SK-N-SH treated with all-trans-retinoic acid at 6 μM for 48 hours (cell line): ENCODE results near the gene TRAPPC10.

Experiments used
- ATAC-seq: fragments of 200-7000 bp; cut with Tn5 transposase; 3 replicates; pipeline ENCODE4 v1.9.1; 2020; ENCODE audit warnings: mild to moderate bottlenecking, moderate library complexity
- ARNTL ChIP-seq: fragments of 450-650 bp; formaldehyde crosslinking; IDR thresholded peaks from 2 replicates; pipeline ENCODE4 v1.5.0; 2020; ENCODE audit warnings: low read depth, mild to moderate bottlenecking, moderate library complexity, borderline replicate concordance
- BACH2 ChIP-seq: fragments of 250-450 bp; sonication (Bioruptor Pico); IDR thresholded peaks from 2 replicates; pipeline ENCODE4 v1.9.0; 2021; ENCODE audit warnings: mild to moderate bottlenecking, borderline replicate concordance
- CSDC2 ChIP-seq: fragments of 250-450 bp; sonication (Bioruptor Pico); IDR thresholded peaks from 2 replicates; pipeline ENCODE4 v1.5.0; 2020; ENCODE audit warnings: mild to moderate bottlenecking, moderate library complexity
- ESRRG ChIP-seq: fragments of 250-450 bp; sonication (Bioruptor Pico); IDR thresholded peaks from 2 replicates; pipeline ENCODE4 v1.6.1; 2021; ENCODE audit warnings: mild to moderate bottlenecking
- GLIS3 ChIP-seq: fragments of 250-450 bp; sonication (Bioruptor Pico); IDR thresholded peaks from 2 replicates; pipeline ENCODE4 v1.5.0; 2020; ENCODE audit warnings: mild to moderate bottlenecking, moderate library complexity
- ISL1 ChIP-seq: fragments of 250-450 bp; sonication (Bioruptor Pico); IDR thresholded peaks from 2 replicates; pipeline ENCODE4 v2.1.2; 2022; ENCODE audit warnings: mild to moderate bottlenecking, moderate library complexity
- OSR1 ChIP-seq: fragments of 250-450 bp; sonication (Bioruptor Pico); IDR thresholded peaks from 2 replicates; pipeline ENCODE4 v1.8.0; 2022; ENCODE audit warnings: moderate library complexity, mild to moderate bottlenecking, inconsistent platforms
- PPARA ChIP-seq: fragments of 250-450 bp; sonication (Bioruptor Pico); IDR thresholded peaks from 2 replicates; pipeline ENCODE4 v1.5.0; 2020; ENCODE audit warnings: mild to moderate bottlenecking, borderline replicate concordance
- RARB ChIP-seq: fragments of 250-450 bp; sonication (Bioruptor Pico); IDR thresholded peaks from 2 replicates; pipeline ENCODE4 v1.8.0; 2021; ENCODE audit warnings: mild to moderate bottlenecking, moderate library complexity
- SNAI2 ChIP-seq: fragments of 250-450 bp; sonication (Bioruptor Pico); IDR thresholded peaks from 2 replicates; pipeline ENCODE4 v1.5.0; 2020; ENCODE audit warnings: mild to moderate bottlenecking, moderate library complexity
- TOX ChIP-seq: fragments of 250-450 bp; sonication (Bioruptor Pico); IDR thresholded peaks from 2 replicates; pipeline ENCODE4 v1.8.0; 2021; ENCODE audit warnings: mild to moderate bottlenecking, moderate library complexity, borderline replicate concordance
- ZC3H10 ChIP-seq: fragments of 250-450 bp; sonication (Bioruptor Pico); IDR thresholded peaks from 2 replicates; pipeline ENCODE4 v1.5.1; 2021; ENCODE audit warnings: mild to moderate bottlenecking, moderate library complexity
- ZFP3 ChIP-seq: fragments of 250-450 bp; sonication (Bioruptor Pico); IDR thresholded peaks from 2 replicates; pipeline ENCODE4 v1.5.0; 2020; ENCODE audit warnings: mild to moderate bottlenecking, moderate library complexity
- ZFP30 ChIP-seq: fragments of 450-650 bp; formaldehyde crosslinking; IDR thresholded peaks from 2 replicates; pipeline ENCODE4 v1.5.0; 2022; ENCODE audit warnings: mild to moderate bottlenecking, moderate library complexity
- ZNF565 ChIP-seq: fragments of 450-650 bp; formaldehyde crosslinking; conservative IDR thresholded peaks from 2 replicates; pipeline ENCODE4 v1.5.0; 2020; ENCODE audit warnings: low read depth, mild to moderate bottlenecking, moderate library complexity
- ZNF70 ChIP-seq: fragments of 450-650 bp; formaldehyde crosslinking; IDR thresholded peaks from 2 replicates; pipeline ENCODE4 v1.5.0; 2020; ENCODE audit warnings: mild to moderate bottlenecking, moderate library complexity
- ZNF8 ChIP-seq: fragments of 450-650 bp; formaldehyde crosslinking; IDR thresholded peaks from 2 replicates; pipeline ENCODE4 v1.5.0; 2020; ENCODE audit warnings: mild to moderate bottlenecking, moderate library complexity
- TF ChIP-seq, protein P1 (sequence below): fragments of 250-450 bp; sonication (Bioruptor Pico); IDR thresholded peaks from 2 replicates; pipeline ENCODE4 v1.5.1; 2020; ENCODE audit warnings: low read depth, mild to moderate bottlenecking, moderate library complexity
- TF ChIP-seq, protein P2 (sequence below): fragments of 250-450 bp; sonication (Bioruptor Pico); IDR thresholded peaks from 2 replicates; pipeline ENCODE4 v1.5.0; 2020; ENCODE audit warnings: mild to moderate bottlenecking, moderate library complexity
- TF ChIP-seq, protein P3 (sequence below): fragments of 250-450 bp; sonication (Bioruptor Pico); IDR thresholded peaks from 2 replicates; pipeline ENCODE4 v1.8.0; 2020; ENCODE audit warnings: mild to moderate bottlenecking, moderate library complexity, borderline replicate concordance
- TF ChIP-seq, protein P4 (sequence below): fragments of 250-450 bp; sonication (Bioruptor Pico); IDR thresholded peaks from 2 replicates; pipeline ENCODE4 v1.8.0; 2021; ENCODE audit warnings: low read depth, mild to moderate bottlenecking, moderate library complexity, borderline replicate concordance

The TRAPPC10 gene

DNA sequence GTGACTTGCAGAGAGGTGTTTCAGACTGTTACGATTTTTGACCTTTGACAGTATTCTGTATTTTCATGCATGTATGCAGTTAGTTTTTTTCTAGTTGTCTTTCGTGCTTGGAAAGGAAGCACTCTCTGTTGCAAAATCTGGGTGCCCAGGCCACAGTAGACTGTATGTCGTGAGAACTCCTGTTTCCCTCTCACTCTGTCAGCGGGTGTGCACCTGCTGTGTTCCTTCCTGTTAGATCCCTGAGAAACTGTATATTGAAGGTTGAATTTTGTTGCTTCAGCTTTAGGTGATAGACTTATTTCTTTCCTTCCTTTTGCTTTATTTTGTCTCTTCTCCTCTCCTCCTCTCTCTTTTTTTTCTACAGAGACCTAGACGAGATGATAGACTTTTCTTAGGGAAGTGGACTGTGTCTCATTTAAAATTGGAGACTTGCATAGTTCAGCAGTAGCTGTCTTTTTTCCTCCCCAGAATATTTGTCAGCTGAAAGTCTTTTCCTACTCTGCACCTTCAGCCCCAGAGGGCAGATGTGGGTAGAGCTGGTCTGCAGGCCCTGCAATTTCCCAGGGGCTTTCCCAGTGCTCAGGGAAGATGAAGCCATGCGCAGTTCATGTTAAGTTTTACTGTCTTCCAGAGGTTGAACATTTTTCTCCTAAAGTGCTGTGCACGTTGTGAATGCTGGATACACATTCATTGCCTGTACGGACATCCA, 1.4 kb downstream of the TRAPPC10 start:
- TF ChIP-seq SNAI2 (CRISPR knock-in tag): no peak
- no peak for TF ChIP-seq ARNTL (CRISPR knock-in tag)
- no peak for TF ChIP-seq CSDC2 (CRISPR knock-in tag)
- no peak for TF ChIP-seq OSR1 (CRISPR knock-in tag)
- peak; percentile 21; the same call in 2 of the 3 replicates for ATAC-seq

DNA sequence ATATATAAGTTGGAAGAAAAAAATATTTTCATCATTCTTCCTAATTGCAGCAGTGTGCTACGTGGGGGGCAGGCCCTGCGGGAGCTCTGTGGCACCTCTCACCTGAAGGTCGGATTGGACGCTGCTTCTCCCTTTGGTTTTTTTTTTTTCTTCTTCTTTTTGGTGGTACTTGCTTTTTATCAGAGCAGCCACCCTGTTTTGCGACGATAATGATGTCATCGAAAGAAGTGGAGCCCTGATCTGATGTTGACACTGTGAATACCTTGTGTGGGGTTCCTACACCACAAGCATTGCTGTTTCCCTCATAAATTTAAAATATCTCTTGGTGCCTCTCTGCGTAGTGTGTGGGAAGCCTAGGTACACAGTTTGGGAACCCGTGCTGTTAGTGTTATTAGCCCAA, 5.5 kb downstream of the TRAPPC10 start:
- ATAC-seq: no peak
- TF ChIP-seq ZNF565 (CRISPR knock-in tag) (no peak), ZFP30 (no peak), TOX (CRISPR knock-in tag) (no peak), RARB (CRISPR knock-in tag) (no peak), PPARA (no peak), ARNTL (CRISPR knock-in tag) (no peak), ZFP3 (CRISPR knock-in tag) (no peak), ZNF70 (CRISPR knock-in tag) (no peak), ESRRG (CRISPR knock-in tag) (no peak)
- TF ChIP-seq, protein P1, sequence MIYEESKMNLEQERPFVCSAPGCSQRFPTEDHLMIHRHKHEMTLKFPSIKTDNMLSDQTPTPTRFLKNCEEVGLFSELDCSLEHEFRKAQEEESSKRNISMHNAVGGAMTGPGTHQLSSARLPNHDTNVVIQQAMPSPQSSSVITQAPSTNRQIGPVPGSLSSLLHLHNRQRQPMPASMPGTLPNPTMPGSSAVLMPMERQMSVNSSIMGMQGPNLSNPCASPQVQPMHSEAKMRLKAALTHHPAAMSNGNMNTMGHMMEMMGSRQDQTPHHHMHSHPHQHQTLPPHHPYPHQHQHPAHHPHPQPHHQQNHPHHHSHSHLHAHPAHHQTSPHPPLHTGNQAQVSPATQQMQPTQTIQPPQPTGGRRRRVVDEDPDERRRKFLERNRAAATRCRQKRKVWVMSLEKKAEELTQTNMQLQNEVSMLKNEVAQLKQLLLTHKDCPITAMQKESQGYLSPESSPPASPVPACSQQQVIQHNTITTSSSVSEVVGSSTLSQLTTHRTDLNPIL: no peak
- TF ChIP-seq, protein P2, sequence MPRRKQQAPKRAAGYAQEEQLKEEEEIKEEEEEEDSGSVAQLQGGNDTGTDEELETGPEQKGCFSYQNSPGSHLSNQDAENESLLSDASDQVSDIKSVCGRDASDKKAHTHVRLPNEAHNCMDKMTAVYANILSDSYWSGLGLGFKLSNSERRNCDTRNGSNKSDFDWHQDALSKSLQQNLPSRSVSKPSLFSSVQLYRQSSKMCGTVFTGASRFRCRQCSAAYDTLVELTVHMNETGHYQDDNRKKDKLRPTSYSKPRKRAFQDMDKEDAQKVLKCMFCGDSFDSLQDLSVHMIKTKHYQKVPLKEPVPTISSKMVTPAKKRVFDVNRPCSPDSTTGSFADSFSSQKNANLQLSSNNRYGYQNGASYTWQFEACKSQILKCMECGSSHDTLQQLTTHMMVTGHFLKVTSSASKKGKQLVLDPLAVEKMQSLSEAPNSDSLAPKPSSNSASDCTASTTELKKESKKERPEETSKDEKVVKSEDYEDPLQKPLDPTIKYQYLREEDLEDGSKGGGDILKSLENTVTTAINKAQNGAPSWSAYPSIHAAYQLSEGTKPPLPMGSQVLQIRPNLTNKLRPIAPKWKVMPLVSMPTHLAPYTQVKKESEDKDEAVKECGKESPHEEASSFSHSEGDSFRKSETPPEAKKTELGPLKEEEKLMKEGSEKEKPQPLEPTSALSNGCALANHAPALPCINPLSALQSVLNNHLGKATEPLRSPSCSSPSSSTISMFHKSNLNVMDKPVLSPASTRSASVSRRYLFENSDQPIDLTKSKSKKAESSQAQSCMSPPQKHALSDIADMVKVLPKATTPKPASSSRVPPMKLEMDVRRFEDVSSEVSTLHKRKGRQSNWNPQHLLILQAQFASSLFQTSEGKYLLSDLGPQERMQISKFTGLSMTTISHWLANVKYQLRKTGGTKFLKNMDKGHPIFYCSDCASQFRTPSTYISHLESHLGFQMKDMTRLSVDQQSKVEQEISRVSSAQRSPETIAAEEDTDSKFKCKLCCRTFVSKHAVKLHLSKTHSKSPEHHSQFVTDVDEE (CRISPR knock-in tag): no peak

DNA sequence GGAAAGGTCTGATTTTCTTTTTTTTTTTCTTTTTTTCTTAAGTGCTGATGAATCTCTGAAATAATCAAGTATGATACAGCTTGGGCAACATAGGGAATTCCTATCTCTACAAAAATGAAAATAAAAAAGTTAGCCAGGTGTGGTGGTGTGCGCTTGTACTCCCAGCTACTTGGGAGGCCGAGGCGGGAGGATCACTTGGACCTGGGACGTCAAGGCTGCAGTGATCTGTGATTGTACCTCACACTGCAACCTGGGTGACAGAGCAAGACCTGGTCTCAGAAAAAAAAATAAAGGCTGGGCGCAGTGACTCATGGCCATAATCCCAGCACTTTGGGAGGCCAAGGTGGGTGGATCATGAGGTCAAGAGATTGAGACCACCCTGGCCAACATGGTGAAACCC, 6.0 kb downstream of the TRAPPC10 start:
- no peak for ATAC-seq
- TF ChIP-seq SNAI2 (CRISPR knock-in tag): no peak
- TF ChIP-seq RARB (CRISPR knock-in tag): no peak
- no peak for TF ChIP-seq ISL1 (CRISPR knock-in tag)
- TF ChIP-seq, protein P3, sequence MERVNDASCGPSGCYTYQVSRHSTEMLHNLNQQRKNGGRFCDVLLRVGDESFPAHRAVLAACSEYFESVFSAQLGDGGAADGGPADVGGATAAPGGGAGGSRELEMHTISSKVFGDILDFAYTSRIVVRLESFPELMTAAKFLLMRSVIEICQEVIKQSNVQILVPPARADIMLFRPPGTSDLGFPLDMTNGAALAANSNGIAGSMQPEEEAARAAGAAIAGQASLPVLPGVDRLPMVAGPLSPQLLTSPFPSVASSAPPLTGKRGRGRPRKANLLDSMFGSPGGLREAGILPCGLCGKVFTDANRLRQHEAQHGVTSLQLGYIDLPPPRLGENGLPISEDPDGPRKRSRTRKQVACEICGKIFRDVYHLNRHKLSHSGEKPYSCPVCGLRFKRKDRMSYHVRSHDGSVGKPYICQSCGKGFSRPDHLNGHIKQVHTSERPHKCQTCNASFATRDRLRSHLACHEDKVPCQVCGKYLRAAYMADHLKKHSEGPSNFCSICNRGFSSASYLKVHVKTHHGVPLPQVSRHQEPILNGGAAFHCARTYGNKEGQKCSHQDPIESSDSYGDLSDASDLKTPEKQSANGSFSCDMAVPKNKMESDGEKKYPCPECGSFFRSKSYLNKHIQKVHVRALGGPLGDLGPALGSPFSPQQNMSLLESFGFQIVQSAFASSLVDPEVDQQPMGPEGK (CRISPR knock-in tag): no peak
- no peak for TF ChIP-seq ZC3H10
- no peak for TF ChIP-seq ZFP30
- TF ChIP-seq ESRRG (CRISPR knock-in tag): no peak
- no peak for TF ChIP-seq ARNTL (CRISPR knock-in tag)
- no peak for TF ChIP-seq BACH2 (CRISPR knock-in tag)
- TF ChIP-seq GLIS3 (CRISPR knock-in tag): no peak
- TF ChIP-seq ZNF8 (CRISPR knock-in tag): no peak
- TF ChIP-seq ZNF565 (CRISPR knock-in tag): no peak
- TF ChIP-seq CSDC2 (CRISPR knock-in tag): no peak
- TF ChIP-seq, protein P2 (CRISPR knock-in tag): no peak
- TF ChIP-seq, protein P4, sequence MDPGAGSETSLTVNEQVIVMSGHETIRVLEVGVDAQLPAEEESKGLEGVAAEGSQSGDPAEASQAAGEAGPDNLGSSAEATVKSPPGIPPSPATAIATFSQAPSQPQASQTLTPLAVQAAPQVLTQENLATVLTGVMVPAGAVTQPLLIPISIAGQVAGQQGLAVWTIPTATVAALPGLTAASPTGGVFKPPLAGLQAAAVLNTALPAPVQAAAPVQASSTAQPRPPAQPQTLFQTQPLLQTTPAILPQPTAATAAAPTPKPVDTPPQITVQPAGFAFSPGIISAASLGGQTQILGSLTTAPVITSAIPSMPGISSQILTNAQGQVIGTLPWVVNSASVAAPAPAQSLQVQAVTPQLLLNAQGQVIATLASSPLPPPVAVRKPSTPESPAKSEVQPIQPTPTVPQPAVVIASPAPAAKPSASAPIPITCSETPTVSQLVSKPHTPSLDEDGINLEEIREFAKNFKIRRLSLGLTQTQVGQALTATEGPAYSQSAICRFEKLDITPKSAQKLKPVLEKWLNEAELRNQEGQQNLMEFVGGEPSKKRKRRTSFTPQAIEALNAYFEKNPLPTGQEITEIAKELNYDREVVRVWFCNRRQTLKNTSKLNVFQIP: no peak
- TF ChIP-seq ZFP3 (CRISPR knock-in tag): no peak
- no peak for TF ChIP-seq TOX (CRISPR knock-in tag)
- TF ChIP-seq, protein P1: no peak
